SK-N-SH (cell line): ENCODE measurements around the gene GABRR1. TPM values are rescaled to one million over a fixed set of nuclear protein-coding genes. Genes with fewer than 3 reads are reported as not detected.

ENCODE experiments used
- CTCF ChIA-PET: fragments of 300-600, 350-600 bp; formaldehyde crosslinking; extraction: SDS; loops from one replicate; lab custom pipeline; 2021; lab: Yijun Ruan, JAX
- POLR2A ChIA-PET: fragments of 350-600 bp; sonication (Branson Sonifier 250); formaldehyde crosslinking; extraction: SDS; loops from one replicate; lab custom pipeline; 2020; ENCODE audit warnings: antibody characterized with exemption, inconsistent platforms; lab: Yijun Ruan, JAX
- DNase-seq: peaks from one replicate; pipeline ENCODE4 v3.0.0; 2012
- H2AFZ ChIP-seq: fragments of 200-600 bp; sonication (generic); 2 replicates; pipeline ENCODE4 v1.8.1; 2016; ENCODE audit warnings: antibody characterized with exemption, mild to moderate bottlenecking, low read depth
- H3F3A ChIP-seq: fragments of 200-600 bp; sonication (generic); replicated peaks from 2 replicates; pipeline ENCODE3; 2016; ENCODE audit warnings: antibody characterized with exemption, mild to moderate bottlenecking; ENCODE audit not compliant: insufficient read depth
- H3K27ac ChIP-seq, 2 experiments: fragments of 200-500 bp in 1 of 2; fragments of 200-600 bp in 1 of 2; sonication (Bioruptor generic) in 1 of 2; sonication (generic), shearing (Covaris generic) in 1 of 2; 2 replicates each; pipeline versions ENCODE4 v1.5.1 to v1.6.1; 2014 to 2016; ENCODE audit warnings: low read depth in 2 of 2, inconsistent platforms in 1 of 2, low read length in 1 of 2, mild to moderate bottlenecking in 1 of 2, mixed read lengths in 1 of 2
- H3K27me3 ChIP-seq: fragments of 200-600 bp; sonication (generic), shearing (Covaris generic); 2 replicates; pipeline ENCODE4 v1.6.1; 2016; ENCODE audit warnings: mixed run types; ENCODE audit not compliant: insufficient read depth
- H3K36me3 ChIP-seq, 2 experiments: fragments of 200-500 bp in 1 of 2; fragments of 200-600 bp in 1 of 2; sonication (Bioruptor generic) in 1 of 2; sonication (generic) in 1 of 2; replicated peaks in 1 of 2; 2 replicates each; pipeline versions ENCODE3 to v1.5.1; 2014 to 2016; ENCODE audit warnings: low read length in 1 of 2, mild to moderate bottlenecking in 1 of 2; ENCODE audit not compliant: insufficient read depth in 2 of 2, control insufficient read depth in 1 of 2
- H3K4me1 ChIP-seq, 2 experiments: fragments of 200-500 bp in 1 of 2; fragments of 200-600 bp in 1 of 2; sonication (Bioruptor generic) in 1 of 2; sonication (generic), shearing (Covaris generic) in 1 of 2; 2 replicates each; pipeline versions ENCODE4 v1.5.1 to v1.6.1; 2014 to 2016; ENCODE audit warnings: low read depth in 1 of 2, low read length in 1 of 2, mixed run types in 1 of 2; ENCODE audit not compliant: insufficient read depth in 2 of 2, control insufficient read depth in 1 of 2
- H3K4me2 ChIP-seq: fragments of 200-600 bp; sonication (generic), shearing (Covaris generic); 2 replicates; pipeline ENCODE4 v1.6.1; 2017; ENCODE audit warnings: mixed run types
- H3K4me3 ChIP-seq, 2 experiments: fragments of 200-500 bp in 1 of 2; fragments of 200-600 bp in 1 of 2; sonication (Bioruptor generic) in 1 of 2; sonication (generic), shearing (Covaris generic) in 1 of 2; 2 replicates each; pipeline versions ENCODE4 v1.5.1 to v1.8.1; 2014 to 2016; ENCODE audit warnings: low read depth in 2 of 2, inconsistent platforms in 1 of 2, low read length in 1 of 2, mild to moderate bottlenecking in 1 of 2, mixed read lengths in 1 of 2, moderate library complexity in 1 of 2
- H3K79me2 ChIP-seq: fragments of 200-600 bp; sonication (generic); 2 replicates; pipeline ENCODE4 v1.8.1; 2017; ENCODE audit warnings: mild to moderate bottlenecking; ENCODE audit not compliant: insufficient read depth
- H3K9ac ChIP-seq: fragments of 200-600 bp; sonication (generic); 2 replicates; pipeline ENCODE4 v1.6.1; 2017; ENCODE audit warnings: mixed run types
- H3K9me2 ChIP-seq: fragments of 200-600 bp; sonication (generic); 2 replicates; pipeline ENCODE4 v1.6.1; 2017; ENCODE audit warnings: mixed run types
- H3K9me3 ChIP-seq: fragments of 200-600 bp; sonication (generic); 2 replicates; pipeline ENCODE4 v1.6.1; 2017; ENCODE audit warnings: mixed run types, mild to moderate bottlenecking, moderate library complexity
- H4K20me1 ChIP-seq: fragments of 200-600 bp; sonication (generic); 2 replicates; pipeline ENCODE4 v1.6.1; 2017; ENCODE audit warnings: mild to moderate bottlenecking, mixed run types; ENCODE audit not compliant: insufficient read depth
- FOXJ3 ChIP-seq: sonication (generic); formaldehyde crosslinking; IDR thresholded peaks from 2 replicates; pipeline ENCODE4 v1.5.1; 2020; ENCODE audit warnings: mild to moderate bottlenecking, missing genetic modification reagents
- JUND ChIP-seq: IDR thresholded peaks from 2 replicates; pipeline ENCODE4 v1.4.0; 2012
- MEF2A ChIP-seq: IDR thresholded peaks from 2 replicates; pipeline ENCODE4 v1.4.0; 2012; ENCODE audit warnings: low read depth, borderline replicate concordance
- MXI1 ChIP-seq: IDR thresholded peaks from 2 replicates; pipeline ENCODE4 v1.6.1; 2012; ENCODE audit warnings: mild to moderate bottlenecking, low read depth, low read length, improper control_type of control experiment
- NFIC ChIP-seq: IDR thresholded peaks from 2 replicates; pipeline ENCODE4 v1.4.0; 2012; ENCODE audit warnings: borderline replicate concordance
- NRF1 ChIP-seq: IDR thresholded peaks from 2 replicates; pipeline ENCODE4 v1.6.1; 2012; ENCODE audit warnings: low read depth, mild to moderate bottlenecking, low read length
- RXRA ChIP-seq: IDR thresholded peaks from 2 replicates; pipeline ENCODE4 v1.4.0; 2012; ENCODE audit warnings: low read depth, mild to moderate bottlenecking, borderline replicate concordance
- TEAD4 ChIP-seq: IDR thresholded peaks from 2 replicates; pipeline ENCODE4 v1.4.0; 2012; ENCODE audit warnings: mild to moderate bottlenecking, borderline replicate concordance; ENCODE audit not compliant: insufficient read depth
- WGBS: methylation state at CpG from one replicate; pipeline ENCODE4 v1.1.6; 2017; ENCODE audit warnings: low lambda C conversion rate; 5-methylcytosine and 5-hydroxymethylcytosine counted together
- polyA plus RNA-seq, 3 experiments: library from polyadenylated mRNA; depleted of rRNA; stranded (reverse); fragments of >200 nt; gene quantifications; 2 replicates each; pipeline ENCODE4 v1.2.3, GENCODE V29; 2012
- TF ChIP-seq, protein P1 (sequence below): IDR thresholded peaks from 2 replicates; pipeline ENCODE4 v1.6.1; 2012; ENCODE audit warnings: mild to moderate bottlenecking, low read depth, low read length, moderate library complexity
- TF ChIP-seq, protein P2 (sequence below): IDR thresholded peaks from 2 replicates; pipeline ENCODE4 v1.4.0; 2012; ENCODE audit warnings: low read depth
- TF ChIP-seq, protein P3 (sequence below): fragments of 150-350 bp; IDR thresholded peaks from 2 replicates; pipeline ENCODE4 v1.6.1; 2017; ENCODE audit warnings: antibody characterized with exemption, low read length, low read depth, borderline replicate concordance

GABRR1 gene
- polyA plus RNA-seq, 1 of the 3 experiments (the other 2 are of a cell fraction), result not detected

DNA sequence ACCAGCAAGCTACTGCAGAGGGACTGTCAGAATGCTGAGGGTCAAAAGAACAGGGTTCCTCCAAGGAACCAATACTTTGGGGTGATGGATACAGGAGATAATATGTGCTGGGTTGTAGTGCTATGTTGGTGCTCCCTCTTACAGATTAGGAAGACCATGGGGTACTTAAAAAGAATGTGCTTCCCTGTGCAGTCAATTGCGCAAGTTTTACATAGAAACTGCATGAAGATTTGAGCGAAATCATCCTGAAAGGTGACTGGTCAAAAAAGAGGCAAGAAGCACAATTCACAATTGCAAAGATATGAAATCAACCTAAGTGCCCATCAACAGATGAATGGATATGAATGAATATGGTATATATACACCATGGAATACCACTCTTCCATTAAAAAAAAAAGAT lies 33.9 kb downstream of the GABRR1 start:
- POLR2A ChIA-PET, result no interaction called here
- Histone ChIP-seq H3K4me2 (no peak overlapping the region), H3K9me3 (no peaks in the 10 kb centered on the region), H2AFZ (no peak overlapping the region), H3K27me3 (no peaks in the 10 kb centered on the region), H3K4me3 (no peak overlapping the region), H3K9ac (no peak overlapping the region), H3K79me2 (no peaks in the 10 kb centered on the region), H3K4me1 (no peaks in the 10 kb centered on the region), H4K20me1 (no peaks in the 10 kb centered on the region), H3K36me3 (no peaks in the 10 kb centered on the region), H3K27ac (no peak overlapping the region), H3F3A (no peaks in the 10 kb centered on the region), H3K9me2 (no peaks in the 10 kb centered on the region)
- no peak for TF ChIP-seq MEF2A
- TF ChIP-seq, protein P1, sequence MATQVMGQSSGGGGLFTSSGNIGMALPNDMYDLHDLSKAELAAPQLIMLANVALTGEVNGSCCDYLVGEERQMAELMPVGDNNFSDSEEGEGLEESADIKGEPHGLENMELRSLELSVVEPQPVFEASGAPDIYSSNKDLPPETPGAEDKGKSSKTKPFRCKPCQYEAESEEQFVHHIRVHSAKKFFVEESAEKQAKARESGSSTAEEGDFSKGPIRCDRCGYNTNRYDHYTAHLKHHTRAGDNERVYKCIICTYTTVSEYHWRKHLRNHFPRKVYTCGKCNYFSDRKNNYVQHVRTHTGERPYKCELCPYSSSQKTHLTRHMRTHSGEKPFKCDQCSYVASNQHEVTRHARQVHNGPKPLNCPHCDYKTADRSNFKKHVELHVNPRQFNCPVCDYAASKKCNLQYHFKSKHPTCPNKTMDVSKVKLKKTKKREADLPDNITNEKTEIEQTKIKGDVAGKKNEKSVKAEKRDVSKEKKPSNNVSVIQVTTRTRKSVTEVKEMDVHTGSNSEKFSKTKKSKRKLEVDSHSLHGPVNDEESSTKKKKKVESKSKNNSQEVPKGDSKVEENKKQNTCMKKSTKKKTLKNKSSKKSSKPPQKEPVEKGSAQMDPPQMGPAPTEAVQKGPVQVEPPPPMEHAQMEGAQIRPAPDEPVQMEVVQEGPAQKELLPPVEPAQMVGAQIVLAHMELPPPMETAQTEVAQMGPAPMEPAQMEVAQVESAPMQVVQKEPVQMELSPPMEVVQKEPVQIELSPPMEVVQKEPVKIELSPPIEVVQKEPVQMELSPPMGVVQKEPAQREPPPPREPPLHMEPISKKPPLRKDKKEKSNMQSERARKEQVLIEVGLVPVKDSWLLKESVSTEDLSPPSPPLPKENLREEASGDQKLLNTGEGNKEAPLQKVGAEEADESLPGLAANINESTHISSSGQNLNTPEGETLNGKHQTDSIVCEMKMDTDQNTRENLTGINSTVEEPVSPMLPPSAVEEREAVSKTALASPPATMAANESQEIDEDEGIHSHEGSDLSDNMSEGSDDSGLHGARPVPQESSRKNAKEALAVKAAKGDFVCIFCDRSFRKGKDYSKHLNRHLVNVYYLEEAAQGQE, result no peak
- TF ChIP-seq MXI1, result no peak
- TF ChIP-seq FOXJ3 (CRISPR knock-in tag), result no peak
- TF ChIP-seq, protein P2, sequence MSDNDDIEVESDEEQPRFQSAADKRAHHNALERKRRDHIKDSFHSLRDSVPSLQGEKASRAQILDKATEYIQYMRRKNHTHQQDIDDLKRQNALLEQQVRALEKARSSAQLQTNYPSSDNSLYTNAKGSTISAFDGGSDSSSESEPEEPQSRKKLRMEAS, result no peak
- TF ChIP-seq JUND, result no peak
- TF ChIP-seq, protein P3, sequence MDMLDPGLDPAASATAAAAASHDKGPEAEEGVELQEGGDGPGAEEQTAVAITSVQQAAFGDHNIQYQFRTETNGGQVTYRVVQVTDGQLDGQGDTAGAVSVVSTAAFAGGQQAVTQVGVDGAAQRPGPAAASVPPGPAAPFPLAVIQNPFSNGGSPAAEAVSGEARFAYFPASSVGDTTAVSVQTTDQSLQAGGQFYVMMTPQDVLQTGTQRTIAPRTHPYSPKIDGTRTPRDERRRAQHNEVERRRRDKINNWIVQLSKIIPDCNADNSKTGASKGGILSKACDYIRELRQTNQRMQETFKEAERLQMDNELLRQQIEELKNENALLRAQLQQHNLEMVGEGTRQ, result no peak
- no peak for TF ChIP-seq NFIC
- DNase-seq, result no peak
- 34% methylated on average over 2 of the region's 2 CpGs for WGBS
- CTCF ChIA-PET, result interaction anchor here (0.8 kb wide), 1 partner anchor 19 kb away, joined by 3 read pairs; no protein-coding TSS in a partner anchor

GRCh38 chr6:89180971-89181370 lies 36.2 kb downstream of the GABRR1 start:
- no peak overlapping the region for H2AFZ ChIP-seq
- H3K36me3 ChIP-seq, result no peaks in the 10 kb centered on the region
- no peaks in the 10 kb centered on the region for H3K9me3 ChIP-seq
- no peaks in the 10 kb centered on the region for H4K20me1 ChIP-seq
- H3K27ac ChIP-seq, result no peak overlapping the region
- H3K4me2 ChIP-seq, result no peak overlapping the region
- H3K9ac ChIP-seq, result no peak overlapping the region
- no peaks in the 10 kb centered on the region for H3F3A ChIP-seq
- H3K4me3 ChIP-seq, result no peak overlapping the region
- WGBS, result 29% methylated on average over 1 of the region's 1 CpG
- no peak for DNase-seq
- no peaks in the 10 kb centered on the region for H3K79me2 ChIP-seq
- no peaks in the 10 kb centered on the region for H3K9me2 ChIP-seq
- no peaks in the 10 kb centered on the region for H3K27me3 ChIP-seq
- TF ChIP-seq NRF1 (no peak), RXRA (no peak), TEAD4 (no peak)
- no peaks in the 10 kb centered on the region for H3K4me1 ChIP-seq
- CTCF ChIA-PET, result no interaction called here
- POLR2A ChIA-PET, result no interaction called here
